HG02610 (cell line): ENCODE results near the gene GCLC.
"Not testable (repeated sequence)": the region's sequence is repeated elsewhere in the genome, so short reads cannot be mapped to it uniquely, and the experiment has no call there.

Source experiments
- ATAC-seq: cut with Tn5 transposase; IDR thresholded peaks from one replicate; pipeline ENCODE4 v1.9.1; 2021; ENCODE audit warnings: mild to moderate bottlenecking, moderate library complexity; ENCODE audit not compliant: unreplicated experiment

GCLC gene

DNA sequence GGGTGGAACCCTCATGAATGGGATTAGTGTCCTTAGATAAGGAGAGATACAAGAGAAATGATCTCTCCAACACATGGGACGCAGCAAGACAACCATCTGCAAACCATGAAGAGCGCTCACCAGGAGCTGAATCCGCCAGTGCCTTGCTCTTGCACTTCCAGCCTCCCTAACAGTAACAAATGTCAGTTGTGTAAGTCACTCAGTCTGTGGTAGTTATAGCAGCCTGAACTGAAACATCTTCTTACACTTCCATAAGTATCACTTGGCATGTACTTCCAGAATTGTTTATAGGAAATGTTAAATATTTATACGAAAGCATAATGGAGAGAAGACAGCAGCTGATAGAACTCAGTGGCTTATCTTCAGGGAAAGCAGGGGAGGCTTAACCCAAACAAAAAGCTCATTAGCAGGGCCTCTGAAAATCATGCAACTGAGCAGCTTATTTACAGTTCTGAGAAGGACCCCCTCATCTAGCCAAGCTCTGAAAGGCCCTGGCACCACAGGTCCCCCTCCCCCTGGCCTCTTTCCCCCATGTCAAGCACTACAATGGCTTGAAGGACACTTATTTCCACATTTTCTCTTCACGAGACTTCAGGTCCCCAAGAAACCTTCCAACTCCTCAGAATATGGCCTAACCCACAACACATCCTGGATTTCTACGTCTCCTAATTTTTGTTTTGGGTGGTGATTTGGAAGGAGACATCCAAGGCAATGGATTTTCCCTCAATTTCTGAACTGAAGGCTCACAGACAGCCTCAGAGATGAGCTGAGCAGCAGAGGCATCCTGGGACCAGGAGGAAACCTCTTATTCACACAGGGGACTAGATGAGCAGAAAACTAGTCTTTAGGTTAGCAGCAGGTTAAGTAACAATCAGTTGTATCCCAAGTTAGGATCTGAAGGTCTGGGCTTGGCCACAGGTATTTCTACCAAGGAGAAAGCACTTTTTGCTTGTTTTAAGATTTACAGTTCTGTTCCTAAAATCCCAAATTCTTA lies 49.1 kb downstream of the GCLC start:
- ATAC-seq, result no peak

DNA sequence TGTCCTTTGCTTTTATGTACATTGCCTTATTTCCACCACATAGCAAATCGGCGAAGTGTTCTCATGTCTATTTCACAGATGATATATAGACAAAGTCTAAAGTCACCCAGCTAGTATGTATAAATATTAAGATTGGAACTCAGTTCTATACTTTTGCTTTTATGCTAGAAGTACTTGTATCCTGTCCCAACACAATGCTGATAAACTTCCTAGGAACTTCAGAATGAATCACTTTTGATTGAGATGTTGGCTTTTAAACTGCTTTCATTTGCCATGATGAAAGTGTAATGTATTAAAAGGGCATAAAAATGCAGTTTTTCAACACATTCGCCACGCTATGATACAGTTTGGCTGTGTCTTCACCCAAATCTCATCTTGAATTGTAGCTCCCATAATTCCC lies 50.8 kb downstream of the GCLC start:
- ATAC-seq, result no peak

DNA sequence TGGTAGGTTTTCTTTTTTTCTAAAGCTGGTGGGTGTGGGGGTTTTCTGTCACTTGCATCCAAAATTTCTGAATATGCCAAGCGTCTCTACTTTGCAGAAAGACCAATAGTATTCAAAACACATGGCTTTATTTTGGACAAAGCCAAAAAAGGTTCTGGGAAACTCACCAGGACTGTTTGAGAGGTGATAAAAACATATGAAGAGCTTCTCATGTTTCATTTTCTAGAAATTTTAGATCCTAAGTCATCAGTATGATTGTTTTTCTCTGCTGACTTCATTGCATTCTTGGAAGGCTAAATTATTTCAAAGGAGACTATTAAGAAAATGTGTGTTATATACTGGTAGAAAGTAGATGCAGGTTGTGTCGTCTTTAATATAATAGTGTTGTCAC lies 51.3 kb downstream of the GCLC start:
- ATAC-seq, result no peak

DNA sequence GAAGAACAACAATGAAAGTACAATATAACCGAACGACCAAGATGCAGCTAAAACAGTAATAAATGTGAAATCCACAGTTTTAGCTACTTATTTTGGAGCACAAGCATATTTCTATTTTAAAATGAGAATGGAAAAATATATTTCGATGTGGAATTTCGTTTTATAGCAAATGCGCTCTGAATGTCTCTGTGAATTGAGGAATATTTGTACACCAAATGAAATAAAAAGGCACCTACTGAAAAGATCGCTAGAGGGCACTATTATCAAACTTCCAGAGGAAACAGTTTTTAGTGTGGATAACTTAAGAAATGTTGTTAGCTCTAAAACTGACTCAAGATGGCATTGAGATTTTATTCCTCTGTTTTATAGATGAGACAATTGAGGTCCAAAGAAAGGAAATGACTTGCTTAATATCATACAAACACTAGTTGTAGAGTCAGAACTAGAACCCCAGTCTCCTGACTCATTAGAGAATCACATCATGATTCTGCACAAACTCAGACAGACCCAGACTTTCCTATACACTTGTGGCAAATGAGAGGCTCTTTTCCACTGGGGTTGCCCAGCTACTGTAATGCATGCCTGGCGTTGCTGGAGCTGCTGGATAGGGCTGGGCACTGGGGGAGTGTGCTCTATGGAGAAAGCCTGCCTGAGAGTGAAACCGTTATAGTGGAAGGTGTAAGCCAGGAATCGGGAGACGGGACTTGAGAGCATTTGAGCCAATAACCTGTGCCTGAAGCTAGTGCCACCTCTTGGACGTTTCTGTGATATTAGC lies 51.9 kb downstream of the GCLC start:
- no peak for ATAC-seq

DNA sequence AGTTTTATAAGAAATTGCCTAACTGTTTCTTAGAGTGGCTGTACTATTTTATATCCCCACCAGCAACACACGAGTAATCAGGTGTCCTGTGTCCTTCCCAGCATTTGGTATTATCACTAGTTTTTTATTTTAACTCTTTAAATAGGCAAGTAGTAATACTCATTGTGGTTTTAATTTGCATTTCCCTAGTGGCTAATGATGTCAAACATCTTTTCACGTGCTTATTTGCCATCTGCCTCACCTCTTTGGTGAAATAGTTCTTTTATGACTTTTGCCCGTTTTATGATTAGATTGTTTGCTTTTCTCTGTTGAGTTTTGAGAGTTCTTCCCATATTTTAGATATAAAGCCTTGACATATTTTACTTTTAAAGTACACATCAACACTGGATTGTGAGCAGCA lies 57.8 kb downstream of the GCLC start:
- no peak for ATAC-seq

DNA sequence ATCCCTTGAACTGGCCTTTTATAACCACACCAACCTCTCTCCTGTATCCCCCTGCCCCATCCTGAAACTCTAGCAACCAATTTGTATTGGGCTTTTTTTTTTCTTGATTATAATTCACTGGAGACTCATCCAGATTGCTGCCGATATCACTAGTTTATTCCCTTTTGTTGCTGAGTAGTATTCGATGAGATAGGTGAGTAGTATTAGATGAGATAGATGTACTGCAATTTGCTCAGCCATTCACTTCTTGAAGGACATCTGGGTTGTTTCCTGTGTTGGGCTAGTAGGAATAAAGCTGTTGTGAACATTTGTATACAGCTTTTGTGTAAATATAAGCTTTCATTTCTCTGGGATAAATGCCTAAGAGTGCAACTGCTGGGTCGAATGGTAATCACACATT lies 58.2 kb downstream of the GCLC start:
- no peak for ATAC-seq

DNA sequence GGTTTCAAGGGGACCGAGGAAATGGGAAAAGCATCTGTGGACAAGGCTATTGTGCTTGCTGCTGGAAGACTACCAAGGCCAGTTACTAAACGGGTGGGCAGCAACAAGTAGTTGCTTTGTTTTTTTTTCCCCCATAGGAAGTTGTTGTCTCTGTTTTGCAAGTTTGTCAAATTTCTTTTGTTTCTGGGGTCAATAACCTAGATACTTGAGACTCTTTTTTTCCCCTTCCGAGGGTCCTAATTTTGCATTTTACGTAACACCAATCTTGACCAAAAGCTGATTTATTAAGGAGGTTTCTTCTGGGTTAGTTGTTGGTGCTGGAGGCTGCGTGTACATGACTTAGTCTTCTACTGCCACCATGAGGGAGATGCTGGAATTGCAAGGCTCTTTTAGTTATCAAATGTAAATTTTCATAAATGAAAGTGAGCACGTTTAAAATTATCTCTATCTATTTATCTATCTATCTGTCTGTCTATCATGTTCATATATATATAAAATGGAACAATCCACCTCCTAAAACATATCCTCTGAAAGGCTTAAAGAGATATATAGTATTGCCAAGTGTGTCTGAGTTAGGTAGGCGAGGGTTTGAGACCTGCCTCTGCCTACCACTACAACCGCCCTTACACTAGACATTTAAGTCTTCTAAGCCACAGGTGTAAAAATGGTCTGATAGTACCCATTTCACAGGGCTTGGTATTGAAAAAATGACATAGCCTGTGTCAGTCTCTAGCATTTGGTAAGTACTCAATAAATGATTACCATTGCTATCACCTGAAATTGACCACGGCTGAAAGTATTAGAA lies 60.2 kb downstream of the GCLC start:
- ATAC-seq, result no peak

DNA sequence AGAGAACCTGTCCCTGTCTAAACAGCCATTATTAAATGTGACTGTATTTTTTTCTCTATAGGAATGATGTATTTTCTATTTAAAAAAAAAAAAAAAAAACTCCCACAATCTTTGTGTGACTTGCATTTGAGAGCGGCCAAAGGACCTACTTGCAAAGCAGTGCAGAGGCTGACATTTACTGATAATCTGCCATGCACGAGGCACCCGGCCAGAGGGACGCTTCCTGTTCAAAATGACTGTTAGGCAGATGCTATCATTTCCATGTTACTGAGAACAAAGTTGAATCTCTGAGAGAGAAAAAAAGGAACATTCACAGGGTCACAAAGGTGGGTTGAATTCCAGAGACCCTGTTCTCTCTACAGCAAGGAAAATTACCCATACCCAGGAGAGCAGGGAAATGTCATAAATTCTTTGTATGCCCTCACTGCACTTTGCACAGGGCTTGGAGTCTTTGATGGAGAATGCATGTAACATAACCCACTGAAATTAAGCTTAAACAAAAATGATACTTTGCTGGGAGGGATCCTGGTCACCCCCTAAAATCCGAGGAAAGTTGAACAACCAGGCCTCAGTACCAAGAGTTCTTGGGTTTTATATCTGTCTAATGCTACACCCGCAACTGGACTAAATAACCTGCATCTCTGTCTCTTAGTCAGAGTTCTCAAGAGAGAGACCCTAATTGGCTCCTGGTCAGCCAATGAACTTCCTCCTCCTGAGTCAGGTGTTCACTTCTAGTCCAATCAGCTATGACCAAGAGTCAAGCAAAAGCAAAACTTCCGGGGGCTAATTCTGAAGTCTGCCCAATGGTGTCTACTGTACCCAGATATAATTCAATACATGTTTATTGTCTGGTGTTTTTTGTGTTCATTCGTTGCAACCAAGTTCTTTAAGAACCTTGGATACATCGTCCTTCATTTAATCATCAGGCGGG lies 61.2 kb downstream of the GCLC start:
- ATAC-seq, result peak; percentile 39

DNA sequence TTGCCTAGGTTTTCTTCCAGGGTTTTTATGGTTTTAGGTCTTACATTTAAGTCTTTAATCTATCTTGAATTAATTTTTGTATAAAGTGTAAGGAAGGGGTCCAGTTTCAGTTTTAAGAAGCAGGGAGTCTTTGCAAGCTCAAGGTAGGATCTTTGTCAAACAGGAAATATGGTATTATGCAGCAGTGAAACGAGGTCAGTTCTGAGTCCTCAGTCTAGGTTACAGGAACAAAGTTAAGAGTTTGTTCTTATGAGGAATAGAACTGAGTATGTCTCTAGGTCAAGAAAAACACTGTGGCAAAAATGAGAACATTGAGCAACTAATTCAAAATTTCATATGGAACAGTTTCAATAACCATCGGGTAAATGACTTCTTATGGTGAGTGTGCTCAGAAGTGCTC lies 63.6 kb downstream of the GCLC start:
- no peak for ATAC-seq

DNA sequence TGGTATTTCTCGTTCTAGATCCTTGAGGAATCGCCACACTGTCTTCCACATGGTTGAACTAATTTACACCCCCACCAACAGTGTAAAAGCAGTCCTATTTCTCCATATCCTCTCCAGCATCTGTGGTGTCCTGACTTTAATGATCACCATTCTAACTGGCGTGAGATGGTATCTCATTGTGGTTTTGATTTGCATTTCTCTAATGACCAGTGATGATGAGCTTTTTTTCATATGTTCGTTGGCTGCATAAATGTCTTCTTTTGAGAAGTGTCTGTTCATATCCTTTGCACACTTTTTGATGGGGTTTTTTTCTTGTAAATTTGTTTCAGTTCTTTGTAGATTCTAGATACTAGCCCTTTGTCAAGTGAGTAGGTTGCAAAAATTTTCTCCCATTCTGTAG lies 64.1 kb downstream of the GCLC start:
- ATAC-seq, result not testable (repeated sequence)

DNA sequence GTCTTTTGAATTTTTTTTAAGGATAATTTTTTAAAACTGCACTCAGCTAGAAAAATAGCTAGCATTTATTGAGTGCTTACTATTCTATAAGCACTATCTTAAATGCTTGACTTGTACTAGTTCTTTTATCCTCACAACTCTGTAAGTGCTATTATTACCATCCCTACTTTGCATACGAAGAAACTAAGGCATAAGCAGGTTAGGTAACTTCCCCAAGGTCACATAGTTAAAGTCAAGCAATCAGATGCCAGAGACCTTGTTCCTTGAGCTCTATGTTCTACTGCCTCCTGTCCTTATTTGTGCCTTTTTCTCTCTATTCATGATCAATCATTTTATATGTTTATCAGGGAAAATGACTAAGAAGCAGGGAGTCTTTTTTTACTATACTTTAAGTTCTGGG lies 65.0 kb downstream of the GCLC start:
- ATAC-seq, result no peak

DNA sequence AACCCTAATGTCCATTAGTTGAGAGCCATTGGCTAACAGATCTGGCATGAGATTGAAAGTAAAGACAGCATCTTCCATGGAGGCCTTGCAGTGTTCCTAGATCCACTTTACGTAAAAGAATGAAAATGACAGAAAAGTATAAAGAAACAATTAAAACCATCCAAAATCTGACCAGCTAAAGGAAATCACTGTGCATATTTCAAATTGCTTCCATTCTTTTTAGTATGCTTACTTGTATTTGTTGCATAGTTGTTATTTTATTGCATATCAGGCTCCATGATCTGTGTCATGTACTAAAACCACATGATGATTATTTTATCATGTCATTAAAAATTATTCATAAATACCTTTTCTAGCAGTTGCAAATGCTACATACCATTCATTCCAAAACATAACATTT lies 67.9 kb downstream of the GCLC start:
- no peak for ATAC-seq

DNA sequence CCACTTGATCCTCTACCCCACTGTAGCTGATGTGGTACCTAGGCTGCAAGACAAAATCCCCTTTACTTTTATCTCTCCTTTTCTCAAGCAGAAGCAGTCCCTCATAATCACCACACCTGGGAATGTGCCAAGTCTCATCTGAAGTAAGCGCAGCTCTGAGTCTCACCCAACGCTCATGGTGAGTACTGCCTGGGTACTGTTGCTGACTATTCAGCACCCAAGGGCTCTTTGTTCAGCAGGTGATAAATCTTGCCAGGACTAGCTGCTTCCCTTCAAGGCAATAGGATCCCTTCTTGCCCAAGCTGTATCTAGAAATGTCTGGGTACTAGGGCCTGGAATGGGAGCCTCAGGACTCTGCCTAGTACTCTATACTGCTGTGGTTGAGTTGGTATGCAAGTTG lies 70.9 kb downstream of the GCLC start:
- ATAC-seq, result no peak

DNA sequence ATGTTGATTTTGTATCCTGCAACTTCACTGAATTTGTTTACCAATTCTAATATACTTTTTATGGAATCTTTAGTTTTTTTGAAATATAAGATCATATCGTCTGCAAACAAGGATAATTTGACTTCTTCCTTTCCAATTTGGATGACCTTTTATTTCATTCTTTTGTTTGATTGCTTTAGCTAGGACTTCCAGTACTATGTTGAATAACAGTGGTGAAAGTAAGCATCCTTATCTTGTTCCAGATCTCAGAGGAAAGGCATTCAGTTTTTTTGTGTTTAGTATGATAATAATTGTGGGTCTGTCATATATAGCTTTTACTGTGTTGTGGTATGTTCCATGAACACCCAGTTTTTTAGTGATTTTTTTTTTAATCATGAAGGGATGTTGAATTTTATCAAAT lies 75.7 kb downstream of the GCLC start:
- ATAC-seq, result no peak

DNA sequence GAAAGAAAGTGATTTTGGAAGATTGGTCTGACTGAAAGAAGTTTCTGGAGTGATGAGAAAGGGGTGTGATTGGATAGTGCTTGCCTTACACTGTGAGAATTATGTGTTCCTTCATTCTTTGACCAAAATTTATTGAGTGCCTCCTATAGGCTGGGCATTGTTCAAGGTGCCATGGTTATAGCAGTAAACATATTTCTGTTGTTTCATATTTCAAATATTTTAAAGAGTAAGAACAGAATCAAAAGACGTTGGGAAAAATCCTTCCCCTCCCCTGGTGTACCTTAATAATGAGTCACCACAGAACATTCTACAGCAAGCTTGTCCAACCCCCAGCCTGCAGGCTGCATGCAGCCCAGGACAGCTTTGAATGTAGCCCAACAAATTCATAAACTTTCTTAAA lies 78.6 kb downstream of the GCLC start:
- no peak for ATAC-seq

DNA sequence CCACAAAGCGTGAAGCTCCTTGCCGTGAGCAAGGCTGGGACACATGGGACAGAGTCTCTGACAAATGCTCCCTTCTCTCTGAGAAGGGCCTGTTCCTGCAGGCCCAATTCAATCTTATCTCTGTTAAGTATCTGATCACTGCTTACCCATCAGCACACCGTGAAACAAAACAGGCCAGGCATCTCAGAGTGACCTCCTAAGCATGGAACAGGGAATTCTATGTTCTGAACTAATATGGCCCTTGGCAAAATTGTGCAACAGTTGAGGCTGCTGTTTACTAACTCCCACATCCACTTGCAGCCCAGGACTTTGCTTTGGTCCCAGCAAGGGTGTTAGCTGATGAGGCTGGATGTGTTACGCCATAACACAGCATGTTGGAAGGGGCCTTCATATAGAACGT lies 79.2 kb downstream of the GCLC start:
- ATAC-seq, result no peak

DNA sequence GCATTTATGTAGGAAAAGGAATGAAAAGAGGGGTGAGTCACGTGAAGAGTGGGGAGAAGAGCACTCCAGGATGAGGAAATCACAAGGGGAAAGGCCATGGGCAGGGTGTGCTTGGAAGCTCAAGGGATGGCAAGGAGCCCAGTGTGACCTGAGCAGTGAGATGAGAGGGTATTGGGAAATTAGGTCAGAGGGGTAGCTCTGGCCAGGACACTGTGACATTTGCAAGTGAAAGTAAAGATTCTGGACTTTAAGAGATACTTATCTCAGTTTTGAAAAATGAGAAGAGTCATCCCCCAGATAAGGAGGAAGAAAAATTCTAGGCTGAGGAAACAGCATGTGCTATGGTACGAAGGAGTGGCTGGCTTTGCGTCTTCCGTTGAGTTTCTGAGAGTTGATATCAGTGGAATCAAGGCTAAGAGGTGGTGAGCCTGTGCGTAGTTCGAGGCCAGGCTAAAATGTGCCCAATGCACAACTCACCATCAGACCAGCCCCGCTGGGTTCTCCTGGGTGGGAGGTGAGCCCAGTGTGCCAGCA lies 79.9 kb downstream of the GCLC start:
- no peak for ATAC-seq

DNA sequence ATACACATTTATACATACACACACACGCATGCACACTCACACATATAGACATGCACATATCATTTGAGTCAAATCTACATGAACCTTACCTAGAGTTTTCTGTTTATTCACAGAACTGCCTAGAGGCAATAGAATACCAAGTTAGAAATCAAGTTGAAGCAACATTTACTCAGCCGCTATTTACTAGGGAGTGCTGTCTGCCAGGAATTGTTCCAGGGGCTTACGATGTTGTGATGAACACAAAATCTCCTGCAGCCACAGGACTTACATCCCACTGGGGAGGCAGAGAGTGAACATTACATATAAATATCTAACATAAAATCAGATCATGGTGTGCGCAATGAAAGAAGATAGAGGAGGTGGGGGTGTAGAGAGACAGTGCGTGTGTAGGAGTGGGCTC lies 80.4 kb downstream of the GCLC start:
- no peak for ATAC-seq

DNA sequence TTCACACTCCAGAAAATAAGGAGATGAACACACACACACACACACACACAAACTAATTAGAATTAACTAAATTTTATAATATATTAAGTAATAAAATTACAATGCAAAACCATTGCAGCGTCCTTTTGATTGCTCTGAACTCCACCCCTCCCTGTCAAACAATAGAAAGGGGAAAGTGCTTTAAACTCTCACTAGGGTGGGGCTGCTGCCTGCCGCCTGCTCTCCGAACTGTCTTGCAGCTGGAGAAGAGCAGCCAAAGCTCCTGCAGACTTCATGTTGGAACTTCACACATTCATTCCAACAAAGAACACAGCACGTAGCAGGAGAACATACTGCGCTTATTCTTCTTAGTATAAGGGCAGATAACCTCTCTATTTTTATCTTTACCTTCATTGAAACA lies 83.2 kb downstream of the GCLC start:
- ATAC-seq, result peak; percentile 37
